DMS79 treated with DMSO at 0.1 percent for 48 hours (cell line): Measurements from ENCODE around the gene GPX6.
"Not testable (repeated sequence)": the region's sequence is repeated elsewhere in the genome, so short reads cannot be mapped to it uniquely, and the experiment has no call there.

Source experiments
- DNase-seq: peaks from one replicate; lab custom pipeline; 2025; lab: John Stamatoyannopoulos, UW

Gene GPX6

GRCh38 chr6:28480253-28480932 is 35.2 kb downstream of the GPX6 start:
- DNase-seq = no peak

- no peak for DNase-seq
Measured at GRCh38 chr6:28478518-28478917, 37.1 kb downstream of the GPX6 start.

- DNase-seq = no peak
Measured at GRCh38 chr6:28474441-28475219, 41.0 kb downstream of the GPX6 start.

GRCh38 chr6:28469153-28469745 is 46.3 kb downstream of the GPX6 start:
- not testable (repeated sequence) for DNase-seq

- DNase-seq = no peak
Measured at GRCh38 chr6:28468056-28468455, 47.5 kb downstream of the GPX6 start.

- DNase-seq = no peak
Measured at GRCh38 chr6:28462401-28462800, 53.2 kb downstream of the GPX6 start.

- no peak for DNase-seq
Measured at GRCh38 chr6:28458568-28458967, 57.0 kb downstream of the GPX6 start.
